Parathyroid adenoma (tissue), 2 donors: ENCODE measurements around the gene CCSAP.

Experiments used
- H2AFZ ChIP-seq: fragments of 300-600 bp; sonication (generic); one replicate; pipeline ENCODE4 v1.7.0; 2017; ENCODE audit warnings: antibody characterized with exemption, mild to moderate bottlenecking
- H3K27ac ChIP-seq: fragments of 300-600 bp; sonication (generic); one replicate; pipeline ENCODE4 v1.7.0; 2017
- H3K27me3 ChIP-seq: fragments of 300-600 bp; sonication (generic); one replicate; pipeline ENCODE4 v1.7.0; 2017; ENCODE audit warnings: low read length; ENCODE audit not compliant: control insufficient read depth, insufficient read depth
- H3K36me3 ChIP-seq: fragments of 300-600 bp; sonication (generic); one replicate; pipeline ENCODE4 v1.7.0; 2017; ENCODE audit warnings: low read length; ENCODE audit not compliant: control insufficient read depth, insufficient read depth
- H3K4me1 ChIP-seq: fragments of 300-600 bp; sonication (generic); one replicate; pipeline ENCODE4 v1.7.0; 2017; ENCODE audit warnings: control low read depth
- H3K4me2 ChIP-seq: fragments of 300-600 bp; sonication (generic); one replicate; pipeline ENCODE4 v1.7.0; 2017; ENCODE audit warnings: low read length
- H3K4me3 ChIP-seq: fragments of 300-600 bp; sonication (generic); one replicate; pipeline ENCODE4 v1.7.0; 2017; ENCODE audit warnings: low read depth, low read length
- H3K79me2 ChIP-seq: fragments of 300-600 bp; sonication (generic); one replicate; pipeline ENCODE4 v1.7.0; 2017; ENCODE audit warnings: control low read depth
- H3K9ac ChIP-seq: fragments of 300-600 bp; sonication (generic); one replicate; pipeline ENCODE4 v1.7.0; 2017; ENCODE audit warnings: mild to moderate bottlenecking
- H3K9me3 ChIP-seq: fragments of 300-600 bp; sonication (generic); one replicate; pipeline ENCODE4 v1.7.0; 2017; ENCODE audit warnings: low read length; ENCODE audit not compliant: control insufficient read depth
- CTCF ChIP-seq: fragments of 300-600 bp; sonication (generic); IDR thresholded peaks from one replicate; pipeline ENCODE4 v1.7.0; 2017; ENCODE audit warnings: antibody characterized with exemption, mild to moderate bottlenecking
- donor health status: primary hyperparathyroidism.

The CCSAP gene

GRCh38 chr1:229310833-229311232 lies 32.0 kb downstream of the CCSAP start:
- Histone ChIP-seq H3K9me3 (no peaks in the 10 kb centered on the region), H3K27ac (no peak overlapping the region), H3K79me2 (no peaks in the 10 kb centered on the region), H3K4me2 (no peak overlapping the region), H2AFZ (no peak overlapping the region), H3K9ac (no peak overlapping the region), H3K4me1 (no peaks in the 10 kb centered on the region), H3K36me3 (no peaks in the 10 kb centered on the region), H3K4me3 (no peak overlapping the region), H3K27me3 (no peaks in the 10 kb centered on the region)
- TF ChIP-seq CTCF, result no peak

GRCh38 chr1:229309684-229310083 lies 33.2 kb downstream of the CCSAP start:
- Histone ChIP-seq H3K9ac (no peak overlapping the region), H3K36me3 (no peaks in the 10 kb centered on the region), H3K79me2 (no peaks in the 10 kb centered on the region), H3K4me1 (no peaks in the 10 kb centered on the region), H3K4me2 (no peak overlapping the region), H3K27ac (no peak overlapping the region), H2AFZ (no peak overlapping the region), H3K9me3 (no peaks in the 10 kb centered on the region), H3K27me3 (no peaks in the 10 kb centered on the region), H3K4me3 (no peak overlapping the region)
- no peak for TF ChIP-seq CTCF

GRCh38 chr1:229309074-229309473 lies 33.8 kb downstream of the CCSAP start:
- no peak overlapping the region for H3K4me3 ChIP-seq
- TF ChIP-seq CTCF, result no peak
- no peak overlapping the region for H3K9ac ChIP-seq
- H3K9me3 ChIP-seq, result no peaks in the 10 kb centered on the region
- no peaks in the 10 kb centered on the region for H3K27me3 ChIP-seq
- no peaks in the 10 kb centered on the region for H3K4me1 ChIP-seq
- H3K36me3 ChIP-seq, result no peaks in the 10 kb centered on the region
- H3K4me2 ChIP-seq, result no peak overlapping the region
- no peak overlapping the region for H2AFZ ChIP-seq
- no peak overlapping the region for H3K27ac ChIP-seq
- no peaks in the 10 kb centered on the region for H3K79me2 ChIP-seq

GRCh38 chr1:229305392-229305791 lies 37.5 kb downstream of the CCSAP start:
- no peaks in the 10 kb centered on the region for H3K27me3 ChIP-seq
- H3K4me2 ChIP-seq, result no peak overlapping the region
- no peak overlapping the region for H2AFZ ChIP-seq
- H3K36me3 ChIP-seq, result no peaks in the 10 kb centered on the region
- no peaks in the 10 kb centered on the region for H3K4me1 ChIP-seq
- no peak overlapping the region for H3K4me3 ChIP-seq
- H3K9me3 ChIP-seq, result no peaks in the 10 kb centered on the region
- TF ChIP-seq CTCF, result no peak
- H3K79me2 ChIP-seq, result no peaks in the 10 kb centered on the region
- H3K9ac ChIP-seq, result no peak overlapping the region
- H3K27ac ChIP-seq, result no peak overlapping the region

GRCh38 chr1:229303855-229304254 lies 39.0 kb downstream of the CCSAP start:
- Histone ChIP-seq H3K27me3 (no peaks in the 10 kb centered on the region), H3K9me3 (no peaks in the 10 kb centered on the region), H3K4me3 (no peak overlapping the region), H2AFZ (no peak overlapping the region), H3K79me2 (no peaks in the 10 kb centered on the region), H3K4me2 (no peak overlapping the region), H3K9ac (no peak overlapping the region), H3K4me1 (no peaks in the 10 kb centered on the region), H3K27ac (no peak overlapping the region), H3K36me3 (no peaks in the 10 kb centered on the region)
- no peak for TF ChIP-seq CTCF
